GM20000 (cell line): ENCODE measurements around the gene CYP4F2.
"Not testable (repeated sequence)": the region's sequence is repeated elsewhere in the genome, so short reads cannot be mapped to it uniquely, and the experiment has no call there.

Source experiments
- DNase-seq: peaks from one replicate; pipeline ENCODE4 v3.0.0; 2012; ENCODE audit warnings: low spot score
- CTCF ChIP-seq: IDR thresholded peaks from 2 replicates; pipeline ENCODE4 v1.5.1; 2012; ENCODE audit warnings: mild to moderate bottlenecking, control low read depth; ENCODE audit errors: extremely low read depth, missing control alignments

Gene CYP4F2

GRCh38 chr19:15885167-15885566, 12.7 kb downstream of the CYP4F2 start:
- TF ChIP-seq CTCF = no peak
- no peak for DNase-seq

GRCh38 chr19:15883329-15883728, 14.5 kb downstream of the CYP4F2 start:
- not testable (repeated sequence) for DNase-seq

GRCh38 chr19:15874821-15875474, 22.9 kb downstream of the CYP4F2 start:
- no peak for TF ChIP-seq CTCF
- DNase-seq = no peak

- DNase-seq = not testable (repeated sequence)
Observed at GRCh38 chr19:15873771-15874170, 24.1 kb downstream of the CYP4F2 start.

GRCh38 chr19:15871570-15871969, 26.3 kb downstream of the CYP4F2 start:
- peak; percentile 44 for DNase-seq
- no peak for TF ChIP-seq CTCF

- no peak for DNase-seq
- no peak for TF ChIP-seq CTCF
Observed at GRCh38 chr19:15869873-15870272, 28.0 kb downstream of the CYP4F2 start.

GRCh38 chr19:15869109-15869555, 28.7 kb downstream of the CYP4F2 start:
- peak; percentile 41 for DNase-seq
- peak; percentile 9 for TF ChIP-seq CTCF

GRCh38 chr19:15866636-15867035, 31.2 kb downstream of the CYP4F2 start:
- no peak for DNase-seq
- no peak for TF ChIP-seq CTCF
